Jurkat, Clone E6-1 (cell line): Measurements from ENCODE around the gene SRC.

ENCODE experiments used
- DNase-seq: peaks from one replicate; pipeline ENCODE4 v3.0.0-alpha.2; 2011; ENCODE audit warnings: low read depth, low spot score
- H3K4me3 ChIP-seq: 2 replicates; pipeline ENCODE4 v1.5.1; 2011; ENCODE audit warnings: mild to moderate bottlenecking, low read length, control low read depth, moderate library complexity

The SRC gene

GRCh38 chr20:37432606-37433005, 86.7 kb downstream of the SRC start:
- no peak for DNase-seq
- H3K4me3 ChIP-seq, result no peak overlapping the region

GRCh38 chr20:37435607-37436006, 89.7 kb downstream of the SRC start:
- H3K4me3 ChIP-seq, result no peak overlapping the region

GRCh38 chr20:37436527-37437186, 90.7 kb downstream of the SRC start:
- H3K4me3 ChIP-seq, result no peak overlapping the region
- DNase-seq, result no peak

More at GRCh38 chr20:37435607-37436006, 89.7 kb downstream of the SRC start:
- no peak for DNase-seq

- H3K4me3 ChIP-seq, result no peak overlapping the region
- no peak for DNase-seq
Observed at GRCh38 chr20:37437676-37438075, 91.7 kb downstream of the SRC start.

GRCh38 chr20:37438464-37439222, 92.7 kb downstream of the SRC start:
- no peak for DNase-seq
- no peak overlapping the region for H3K4me3 ChIP-seq

GRCh38 chr20:37439223-37439933, 93.4 kb downstream of the SRC start:
- DNase-seq, result no peak

GRCh38 chr20:37441023-37441422, 95.1 kb downstream of the SRC start:
- DNase-seq, result no peak
- H3K4me3 ChIP-seq, result no peak overlapping the region

More at GRCh38 chr20:37439223-37439933, 93.4 kb downstream of the SRC start:
- H3K4me3 ChIP-seq, result no peak overlapping the region

GRCh38 chr20:37442547-37442946, 96.6 kb downstream of the SRC start:
- no peak overlapping the region for H3K4me3 ChIP-seq
- no peak for DNase-seq

GRCh38 chr20:37442986-37443385, 97.0 kb downstream of the SRC start:
- no peak for DNase-seq
- H3K4me3 ChIP-seq, result no peak overlapping the region

- DNase-seq, result no peak
Observed at GRCh38 chr20:37443596-37443995, 97.7 kb downstream of the SRC start.

GRCh38 chr20:37445041-37445440, 99.1 kb downstream of the SRC start:
- DNase-seq, result no peak
- H3K4me3 ChIP-seq, result no peak overlapping the region

More at GRCh38 chr20:37443596-37443995, 97.7 kb downstream of the SRC start:
- no peak overlapping the region for H3K4me3 ChIP-seq

- H3K4me3 ChIP-seq, result no peak overlapping the region
- DNase-seq, result no peak
Observed at GRCh38 chr20:37446286-37447032, 100.5 kb downstream of the SRC start.

GRCh38 chr20:37447688-37448087, 101.7 kb downstream of the SRC start:
- no peak overlapping the region for H3K4me3 ChIP-seq
- no peak for DNase-seq

- no peak overlapping the region for H3K4me3 ChIP-seq
- no peak for DNase-seq
Observed at GRCh38 chr20:37449276-37449675, 103.3 kb downstream of the SRC start.

GRCh38 chr20:37450344-37450743, 104.4 kb downstream of the SRC start:
- no peak for DNase-seq
- H3K4me3 ChIP-seq, result no peak overlapping the region

- no peak for DNase-seq
- H3K4me3 ChIP-seq, result no peak overlapping the region
Observed at GRCh38 chr20:37451616-37452015, 105.7 kb downstream of the SRC start.

- DNase-seq, result no peak
- H3K4me3 ChIP-seq, result no peak overlapping the region
Observed at GRCh38 chr20:37452236-37452635, 106.3 kb downstream of the SRC start.

GRCh38 chr20:37453288-37453687, 107.3 kb downstream of the SRC start:
- no peak for DNase-seq
- no peak overlapping the region for H3K4me3 ChIP-seq

- no peak for DNase-seq
- H3K4me3 ChIP-seq, result no peak overlapping the region
Observed at GRCh38 chr20:37453836-37454235, 107.9 kb downstream of the SRC start.
